Measurements from ENCODE around the gene ARID1B. TPM values are rescaled to one million over a fixed set of nuclear protein-coding genes. Genes with fewer than 3 reads are reported as not detected.

The ARID1B gene
- total and polyA plus RNA-seq, 9 of the 15 experiments (the other 6 are each of a cell fraction or from before 2014, with no cell fraction given): 12.5 to 50.5 (median 25.8) TPM

- TF ChIP-seq ZBTB33 (CRISPR knock-in tag; IDR thresholded peaks at IDR 0.05): peak; percentile 92
- no peak for TF ChIP-seq ATF2 (CRISPR knock-in tag; IDR thresholded peaks at IDR 0.05)
- TF ChIP-seq TEAD1 (CRISPR knock-in tag; IDR thresholded peaks at IDR 0.05): no peak
- TF ChIP-seq OTX1 (CRISPR knock-in tag; IDR thresholded peaks at IDR 0.05): no peak
- TF ChIP-seq RAD21 (CRISPR knock-in tag; conservative IDR thresholded peaks at IDR 0.05 in 1 of 2, IDR thresholded peaks at IDR 0.05 in 1 of 2): peak in 1 of 2 experiments; percentile 53; a peak in 2 of 4 replicates
- peak; percentile 74; the same call in 1 of the 2 replicates for TF ChIP-seq HDAC2 (IDR thresholded peaks at IDR 0.05)
These were observed 469.8 kb downstream of the ARID1B start (continued) for GRCh38 chr6:157246771-157247484.

GRCh38 chr6:157248264-157248663 lies 471.1 kb downstream of the ARID1B start:
- no TSS peak for BruUV-seq (replicated peaks)
- FAIRE-seq: no peak
- TF ChIP-seq BRF1 (IDR thresholded peaks at IDR 0.05; ENCODE audit: borderline replicate concordance, extremely low read depth, insufficient read length) (no peak), TRIM24 (IDR thresholded peaks at IDR 0.05) (peak in 1 of 2 experiments; percentile 17; a peak in 1 of 4 replicates), PATZ1 (CRISPR knock-in tag; IDR thresholded peaks at IDR 0.05; ENCODE audit: borderline replicate concordance) (no peak), FOSL1 (tag; conservative IDR thresholded peaks at IDR 0.05) (no peak), BCOR (IDR thresholded peaks at IDR 0.05) (peak; percentile 38; the same call in 1 of the 2 replicates), ZNF184 (CRISPR knock-in tag; IDR thresholded peaks at IDR 0.05) (peak; percentile 93), RBM25 (IDR thresholded peaks at IDR 0.05; ENCODE audit: low read depth, low read length, severe bottlenecking) (peak; percentile 65), MCM2 (IDR thresholded peaks at IDR 0.05; ENCODE audit: low read depth) (no peak), NFRKB (IDR thresholded peaks at IDR 0.05; ENCODE audit: low read depth) (no peak), SLC30A9 (CRISPR knock-in tag; IDR thresholded peaks at IDR 0.05) (no peak), TRIM28 (IDR thresholded peaks at IDR 0.05) (0 out of 2 replicates have a peak, but pooled peaks have one; percentile 68)

More at GRCh38 chr6:157248264-157248663, 471.1 kb downstream of the ARID1B start:
- Histone ChIP-seq H3K79me2 (ENCODE audit: control insufficient read depth, insufficient read depth, low read length) (no peaks in the 10 kb centered on the region), H3K9me1 (ENCODE audit: control insufficient read depth, insufficient read depth, low read length) (no peaks in the 10 kb centered on the region), H4K20me1 (replicated peaks; ENCODE audit: control insufficient read depth, insufficient read depth, low read length) (no peaks in the 10 kb centered on the region), H3K9ac (ENCODE audit: insufficient read depth in 1 of 2, low read depth in 2 of 2, low read length in 2 of 2) (no peak overlapping the region), H3K4me2 (ENCODE audit: insufficient read depth, low read length) (no peak overlapping the region), H3K27ac (ENCODE audit: extremely low read depth, low read depth, low read length) (no peak overlapping the region), H3K36me3 (ENCODE audit: control insufficient read depth, insufficient read depth, low read length) (no peaks in the 10 kb centered on the region), H3K27me3 (ENCODE audit: control insufficient read depth in 2 of 2, insufficient read depth in 2 of 2, low read length in 2 of 2) (peaks cover 21 to 22% of the 10 kb centered on the region in 2 experiments; a peak in 4 of 5 replicates), H3K4me3 (no peak overlapping the region), H3K4me1 (replicated peaks in 1 of 2; ENCODE audit: control insufficient read depth in 2 of 2, insufficient read depth in 2 of 2, low read length in 2 of 2) (peaks cover 8 to 25% of the 10 kb centered on the region in 2 experiments; a peak in 3 of 5 replicates), H2AFZ (ENCODE audit: low read depth, low read length) (no peak overlapping the region), H3K9me3 (replicated peaks; ENCODE audit: control insufficient read depth, insufficient read depth, low read depth, low read length) (no peaks in the 10 kb centered on the region)
- POLR2A ChIA-PET: no interaction called here
- WGBS (ENCODE audit: insufficient coverage, low coverage, missing lambda C conversion rate): 0% methylated on average over 1 of the region's 1 CpG
- no peak for ATAC-seq
- CTCF ChIA-PET (ENCODE audit: low intra/inter-chr PET ratio): no interaction called here
- intact Hi-C loops (cut with micrococcal nuclease) (no loop called here), in situ Hi-C loops (cut with MboI) (no loop called here)
- DNase-seq (ENCODE audit: extremely low read depth in 1 of 4, low spot score in 3 of 4): no peak
